Measurements from ENCODE around the gene ZFP36L1. TPM values are rescaled to one million over a fixed set of nuclear protein-coding genes. Genes with fewer than 3 reads are reported as not detected.

The ZFP36L1 gene
- total and polyA plus RNA-seq, 2 of the 13 experiments (the other 11 are each of a cell fraction or from before 2014, with no cell fraction given), result 7.4 to 10.2 TPM

- TF ChIP-seq MIER3 (CRISPR knock-in tag; IDR thresholded peaks at IDR 0.05; ENCODE audit: borderline replicate concordance) (no peak), NR0B2 (CRISPR knock-in tag; IDR thresholded peaks at IDR 0.05) (no peak), ZNF18 (CRISPR knock-in tag; IDR thresholded peaks at IDR 0.05; ENCODE audit: insufficient replicate concordance) (no peak), MED1 (CRISPR knock-in tag; IDR thresholded peaks at IDR 0.05) (peak; percentile 65), ZNF607 (CRISPR knock-in tag; IDR thresholded peaks at IDR 0.05; ENCODE audit: borderline replicate concordance) (no peak), RBM22 (optimal IDR thresholded peaks at IDR 0.05; ENCODE audit: low read length) (no peak), HNRNPL (IDR thresholded peaks at IDR 0.05; ENCODE audit: low read depth, low read length) (no peak), ZSCAN25 (CRISPR knock-in tag; IDR thresholded peaks at IDR 0.05) (no peak), ZNF230 (CRISPR knock-in tag; IDR thresholded peaks at IDR 0.05) (no peak), KDM4B (CRISPR knock-in tag; IDR thresholded peaks at IDR 0.05) (no peak), MAFK (conservative IDR thresholded peaks at IDR 0.05 in 1 of 2, IDR thresholded peaks at IDR 0.05 in 1 of 2; ENCODE audit: low read length in 2 of 2) (no peak), THYN1 (CRISPR knock-in tag; IDR thresholded peaks at IDR 0.05; ENCODE audit: borderline replicate concordance, low read depth) (no peak), XRCC5 (optimal IDR thresholded peaks at IDR 0.05; ENCODE audit: low read length) (peak; percentile 54), ZNF280D (CRISPR knock-in tag; IDR thresholded peaks at IDR 0.05) (no peak), ARID2 (CRISPR knock-in tag; IDR thresholded peaks at IDR 0.05; ENCODE audit: borderline replicate concordance) (no peak), ZNF839 (CRISPR knock-in tag; IDR thresholded peaks at IDR 0.05; ENCODE audit: borderline replicate concordance) (no peak), ZNF747 (CRISPR knock-in tag; IDR thresholded peaks at IDR 0.05; ENCODE audit: borderline replicate concordance) (no peak), ZNF354B (CRISPR knock-in tag; IDR thresholded peaks at IDR 0.05) (no peak), ZNF225 (CRISPR knock-in tag; IDR thresholded peaks at IDR 0.05) (no peak), RAD51 (IDR thresholded peaks at IDR 0.05; ENCODE audit: borderline replicate concordance) (no peak), RAD21 (CRISPR knock-in tag; IDR thresholded peaks at IDR 0.05) (no peak), POLR2AphosphoS2 (IDR thresholded peaks at IDR 0.05; ENCODE audit: low read depth, low read length) (no peak), ZNF264 (CRISPR knock-in tag; IDR thresholded peaks at IDR 0.05) (no peak), CEBPG (CRISPR knock-in tag; IDR thresholded peaks at IDR 0.05) (peak; percentile 3; the same call in 1 of the 2 replicates)
Measured at GRCh38 chr14:68814539-68815297, 21.9 kb upstream of the ZFP36L1 start (continued).

All from HepG2 (cell line).